ENCODE results near the gene CFAP74. TPM values are rescaled to one million over a fixed set of nuclear protein-coding genes. Genes with fewer than 3 reads are reported as not detected.

Gene CFAP74
- total RNA-seq, 1 donor from 2014 or later = not detected

DNA sequence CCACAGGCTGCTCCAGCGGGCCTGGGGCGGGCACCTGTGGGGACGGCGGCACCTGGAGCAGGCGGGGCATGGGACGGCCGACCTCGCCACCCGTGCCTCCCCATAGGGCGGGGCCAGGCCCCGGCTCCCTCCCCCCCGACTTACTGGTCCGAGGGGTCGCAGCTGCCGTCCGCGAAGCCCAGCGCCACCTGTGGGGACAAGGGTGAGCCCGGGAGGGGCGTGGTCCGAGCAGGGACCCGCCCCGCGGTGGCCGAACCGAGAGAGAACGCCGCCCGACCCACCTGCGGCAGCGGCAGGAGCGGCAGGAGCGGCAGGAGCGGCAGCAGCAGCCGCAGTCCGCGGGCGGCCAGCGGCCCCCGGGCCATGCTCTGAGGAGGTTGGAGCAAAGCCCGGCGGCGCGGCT is 84.7 kb downstream of the CFAP74 start, which contains the start of gene TMEM52:
TMEM52 (minus strand) TSS at position 379 of the 403 bp plus-strand sequence; CDS start at position 365, 14 bp downstream.
- intact Hi-C loops (cut with micrococcal nuclease) = loop anchor here (1.0 to 10.0 kb wide), 12 partner anchors 10 to 1983 kb away; partner anchors contain the start of genes ATAD3A, C1orf174, GNB1 and PANK4

DNA sequence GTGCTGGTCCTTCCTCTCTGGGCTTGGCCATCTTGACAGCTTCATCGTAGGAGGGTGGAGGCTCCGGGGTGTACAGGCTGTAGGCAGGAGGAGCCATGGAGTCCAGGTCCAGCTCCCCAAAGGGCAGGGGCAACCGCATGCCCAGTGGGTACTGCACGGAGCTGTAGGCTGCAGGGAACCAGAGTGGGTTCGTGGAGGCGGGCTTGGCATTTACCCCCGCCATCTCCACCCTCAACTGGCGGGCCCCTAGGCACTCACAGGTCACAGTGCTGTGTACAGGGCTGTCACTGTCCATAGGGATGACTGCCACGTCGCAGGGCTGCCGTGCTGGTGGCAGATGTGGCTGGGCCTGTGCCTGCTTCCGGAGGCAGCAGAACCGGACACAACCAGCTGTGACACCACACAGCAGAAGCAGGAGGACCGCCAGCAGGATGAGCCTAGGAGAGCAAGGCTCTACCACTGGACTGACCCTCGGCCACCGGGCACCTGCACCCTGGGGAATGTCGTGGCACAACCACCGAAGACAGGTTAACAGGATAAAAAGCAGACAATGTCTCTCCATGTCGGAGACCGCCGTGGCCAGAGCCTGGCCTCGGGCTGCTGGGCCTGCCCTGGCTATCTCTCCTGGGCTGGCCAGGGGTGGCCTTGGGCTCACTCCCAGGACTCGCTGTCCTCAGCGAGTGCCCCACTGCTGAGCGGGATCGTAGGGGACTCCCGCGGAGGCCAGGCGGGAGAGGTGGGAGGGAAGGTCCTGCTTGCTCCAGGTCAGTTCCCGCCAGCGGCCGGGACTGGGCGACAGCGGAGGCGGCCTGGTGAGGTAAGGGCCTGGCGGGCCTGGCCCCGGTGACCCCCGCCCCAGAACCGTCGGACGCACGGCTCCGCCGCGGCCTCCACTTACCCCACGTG is 85.3 kb downstream of the CFAP74 start:
- intact Hi-C loops (cut with micrococcal nuclease) = loop anchor here (2.0 to 10.0 kb wide), 5 partner anchors 377 to 1984 kb away; partner anchors contain the start of genes ATAD3A and C1orf174

DNA sequence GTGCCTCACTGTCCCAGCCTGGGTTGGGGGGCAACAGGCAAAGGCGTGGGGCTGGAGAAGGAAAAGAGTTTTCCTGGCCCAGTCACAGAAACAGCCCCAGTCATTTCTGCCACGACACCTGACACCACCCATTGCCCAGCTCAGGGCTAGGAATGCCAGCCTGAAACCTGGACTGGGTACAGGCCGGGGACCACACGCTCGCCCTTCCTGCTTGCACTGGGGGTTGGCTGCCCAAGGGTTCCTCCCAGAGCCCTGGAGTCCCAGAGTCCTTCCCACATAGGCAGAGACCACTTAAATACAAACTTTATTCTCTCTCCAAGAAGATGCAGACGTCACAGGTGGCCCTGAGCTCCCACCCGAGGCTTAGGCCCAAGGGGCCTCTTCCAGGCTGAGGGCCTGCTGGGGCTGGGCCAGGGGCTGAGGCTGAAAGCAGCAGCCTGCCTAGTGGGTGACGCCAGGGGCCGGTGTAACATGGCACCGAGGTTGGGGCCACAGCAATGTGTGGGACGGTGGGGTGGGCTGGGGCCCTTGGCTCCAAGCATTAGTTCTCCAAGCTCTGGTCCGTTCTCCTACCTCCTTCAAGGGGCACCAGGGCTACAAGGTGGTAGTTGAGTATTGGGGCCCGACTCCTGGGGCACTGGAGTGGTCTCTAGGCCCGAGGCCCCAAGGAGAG is 86.1 kb downstream of the CFAP74 start:
- intact Hi-C loops (cut with micrococcal nuclease) = loop anchor here (5.0 to 10.0 kb wide), 4 partner anchors 377 to 1985 kb away; partner anchors contain the start of genes ATAD3A and C1orf174

DNA sequence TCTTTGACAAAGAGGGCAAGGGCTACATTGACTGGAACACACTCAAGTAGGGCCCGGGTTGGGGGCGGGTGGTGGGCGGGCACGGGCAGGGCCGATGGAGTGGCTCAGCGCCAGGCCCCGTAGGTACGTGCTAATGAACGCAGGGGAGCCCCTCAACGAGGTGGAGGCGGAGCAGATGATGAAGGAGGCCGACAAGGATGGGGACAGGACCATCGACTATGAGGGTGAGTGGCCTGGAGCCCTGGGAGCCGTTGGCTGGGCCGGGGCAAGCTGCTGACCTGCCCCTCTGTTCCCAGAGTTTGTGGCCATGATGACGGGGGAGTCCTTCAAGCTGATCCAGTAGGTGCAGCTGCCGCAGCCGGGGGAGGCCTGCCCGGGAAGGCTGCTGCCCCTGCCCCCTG is 86.7 kb downstream of the CFAP74 start:
- intact Hi-C loops (cut with micrococcal nuclease) = loop anchor here (5.0 to 10.0 kb wide), 4 partner anchors 378 to 1985 kb away; partner anchors contain the start of genes ATAD3A and C1orf174

DNA sequence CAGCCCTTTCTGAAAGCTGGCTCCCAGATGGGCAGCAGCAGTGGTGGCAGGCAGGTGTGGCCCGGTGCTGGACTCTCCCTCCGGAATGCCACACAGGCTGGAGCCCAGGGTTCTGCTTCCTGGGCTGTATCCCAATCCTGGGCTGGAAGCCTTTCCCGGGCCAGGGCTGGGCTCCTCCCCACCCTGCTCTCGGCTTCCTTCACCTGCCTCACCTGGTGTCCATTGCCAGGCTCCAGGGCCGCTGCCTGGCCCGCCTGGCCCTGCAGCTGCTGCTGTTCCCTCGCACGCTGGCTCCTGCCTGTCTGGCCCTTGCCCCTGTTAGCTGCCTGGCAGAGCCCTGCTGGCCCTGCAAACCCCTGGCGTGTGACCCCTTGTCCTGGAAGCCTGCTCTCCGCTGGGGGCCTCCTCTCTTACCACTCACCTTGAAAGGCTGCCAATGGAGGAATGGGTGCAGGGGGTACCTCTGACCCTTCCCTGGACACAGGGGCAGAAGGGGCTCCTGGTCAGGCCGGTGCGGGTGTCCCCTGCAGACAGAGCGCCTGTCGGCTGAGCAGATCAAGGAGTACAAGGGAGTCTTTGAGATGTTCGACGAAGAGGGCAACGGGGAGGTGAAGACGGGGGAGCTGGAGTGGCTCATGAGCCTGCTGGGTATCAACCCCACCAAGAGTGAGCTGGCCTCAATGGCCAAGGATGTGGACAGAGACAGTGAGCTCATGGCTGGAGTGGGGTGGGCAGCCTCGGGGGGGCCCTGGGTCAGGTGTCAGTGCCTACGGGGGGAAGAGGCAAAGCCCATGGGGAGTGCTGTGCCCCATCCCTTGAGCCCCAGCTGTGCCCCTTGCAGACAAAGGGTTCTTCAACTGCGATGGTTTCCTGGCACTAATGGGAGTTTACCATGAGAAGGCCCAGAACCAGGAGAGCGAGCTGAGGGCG is 87.4 kb downstream of the CFAP74 start:
- intact Hi-C loops (cut with micrococcal nuclease) = loop anchor here (5.0 to 10.0 kb wide), 4 partner anchors 379 to 1986 kb away; partner anchors contain the start of genes ATAD3A and C1orf174

DNA sequence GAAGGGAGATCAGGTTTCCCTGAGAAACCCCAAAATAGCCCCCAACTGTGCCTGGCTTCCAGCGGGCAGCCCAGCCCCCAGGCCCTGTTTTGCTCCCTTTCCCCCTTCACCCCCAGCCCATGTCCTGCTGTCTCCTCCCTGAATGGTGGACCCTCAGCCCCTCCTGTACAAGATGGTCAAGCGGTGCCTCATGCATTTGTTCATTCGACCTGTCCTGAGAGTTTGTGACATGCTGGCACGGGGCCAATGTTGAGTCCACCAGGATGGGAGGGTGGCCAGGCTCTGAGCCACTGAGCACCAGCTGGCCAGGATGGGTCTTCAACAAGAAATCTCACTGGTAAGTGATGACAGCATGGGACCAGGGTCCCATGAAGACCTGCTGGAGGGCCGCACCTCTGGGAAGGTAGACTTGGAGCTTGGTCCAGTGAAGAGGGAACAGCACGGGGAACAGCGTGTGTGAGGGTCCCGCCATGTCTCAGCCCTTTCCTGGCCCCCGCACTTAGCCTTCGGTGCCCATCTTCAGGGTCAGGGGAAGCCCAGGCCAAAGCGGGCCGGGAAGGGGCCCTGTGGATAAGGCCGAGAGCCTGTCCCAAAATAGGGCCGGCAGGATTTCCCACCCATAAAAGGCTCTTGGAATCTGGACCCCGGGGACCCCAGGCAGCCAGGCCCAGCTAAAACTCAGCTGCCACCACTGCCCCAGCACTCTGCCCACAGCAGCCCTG is 88.5 kb downstream of the CFAP74 start, which contains the start of gene CALML6:
CALML6 (plus strand) TSS at position 290 of the 722 bp plus-strand sequence; CDS start at position 311, 21 bp downstream.
- intact Hi-C loops (cut with micrococcal nuclease) = loop anchor here (5.0 to 10.0 kb wide), 4 partner anchors 380 to 1987 kb away; partner anchors contain the start of genes ATAD3A and C1orf174

DNA sequence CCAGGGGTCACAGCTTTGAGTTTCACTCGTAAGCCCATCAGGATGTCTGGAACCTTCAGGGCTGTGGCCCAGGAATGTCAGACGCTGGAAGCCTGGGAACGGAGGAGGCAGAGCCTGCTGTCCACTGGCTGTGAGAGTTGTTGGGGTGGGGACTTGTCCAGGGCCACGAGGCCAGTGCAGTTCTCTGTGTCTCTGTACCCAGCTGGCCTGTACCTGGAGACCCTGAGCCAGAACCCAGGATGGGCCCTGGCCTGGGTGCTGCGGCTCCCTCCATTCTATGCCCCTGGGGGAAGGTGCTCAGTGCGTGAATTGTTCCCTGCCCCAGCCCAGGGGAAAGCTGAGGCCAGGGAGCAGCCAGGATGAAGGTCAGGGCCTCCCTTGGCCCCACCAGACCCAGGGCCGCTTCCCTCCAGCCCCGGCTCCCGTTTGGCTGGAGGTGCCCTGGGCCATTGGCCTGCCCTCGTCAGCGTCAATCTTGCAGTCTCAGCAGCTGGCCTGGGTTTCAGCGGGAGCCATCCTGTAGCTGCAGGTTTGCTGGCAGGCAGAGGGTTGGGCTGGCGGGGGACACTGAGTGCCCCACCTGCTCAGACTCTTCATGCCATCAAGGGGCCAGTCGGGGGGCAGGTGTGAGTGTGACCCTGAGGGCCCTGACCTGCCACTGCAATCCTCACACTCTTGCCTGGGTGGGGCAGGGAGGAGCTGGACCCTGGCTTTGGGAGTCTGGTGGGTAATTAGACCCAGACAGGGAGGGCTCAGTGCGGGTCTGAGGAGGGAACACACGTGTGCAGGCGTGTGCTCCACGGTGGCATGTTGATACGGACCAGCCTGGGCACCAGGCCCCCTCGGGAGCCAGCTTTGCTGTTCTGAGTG is 89.2 kb downstream of the CFAP74 start:
- intact Hi-C loops (cut with micrococcal nuclease) = loop anchor here (10.0 kb wide), 3 partner anchors 380 to 880 kb away; partner anchors contain the start of gene ATAD3A

DNA sequence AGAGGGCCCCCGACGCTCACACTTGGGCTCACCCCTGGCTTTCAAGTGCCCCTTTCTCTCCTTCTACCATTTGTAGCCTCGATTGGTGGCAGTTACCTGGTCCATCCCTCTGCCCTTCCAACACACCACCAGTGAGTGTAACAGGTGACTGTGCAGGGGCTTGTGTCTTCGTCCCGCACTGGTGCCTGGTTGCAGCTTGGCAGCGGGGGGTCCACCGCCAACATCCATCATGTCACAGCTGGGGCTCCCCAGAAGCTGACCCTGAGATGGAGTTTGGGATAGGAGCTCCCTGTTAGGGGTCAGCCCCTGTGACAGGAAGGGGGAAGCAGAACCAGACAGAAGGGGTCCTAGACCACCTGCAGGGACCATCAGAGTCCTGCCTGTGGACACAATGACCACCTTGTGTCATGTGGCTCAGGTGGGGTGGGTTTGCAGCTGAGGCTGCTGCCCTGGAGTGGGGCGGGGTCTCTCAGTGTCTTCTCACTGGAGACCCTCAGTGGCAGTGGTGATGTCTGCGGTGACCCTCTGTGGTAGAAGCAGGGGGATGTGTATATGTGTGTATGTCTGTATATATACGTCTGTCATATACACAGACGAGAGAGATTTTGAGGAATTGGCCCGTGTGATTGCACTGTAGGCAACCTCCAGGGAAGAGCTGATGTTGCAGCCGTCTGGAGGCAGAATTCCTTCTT is 92.1 kb downstream of the CFAP74 start:
- intact Hi-C loops (cut with micrococcal nuclease) = loop anchor here (10.0 kb wide), 3 partner anchors 383 to 877 kb away; partner anchors contain the start of gene ATAD3A

DNA sequence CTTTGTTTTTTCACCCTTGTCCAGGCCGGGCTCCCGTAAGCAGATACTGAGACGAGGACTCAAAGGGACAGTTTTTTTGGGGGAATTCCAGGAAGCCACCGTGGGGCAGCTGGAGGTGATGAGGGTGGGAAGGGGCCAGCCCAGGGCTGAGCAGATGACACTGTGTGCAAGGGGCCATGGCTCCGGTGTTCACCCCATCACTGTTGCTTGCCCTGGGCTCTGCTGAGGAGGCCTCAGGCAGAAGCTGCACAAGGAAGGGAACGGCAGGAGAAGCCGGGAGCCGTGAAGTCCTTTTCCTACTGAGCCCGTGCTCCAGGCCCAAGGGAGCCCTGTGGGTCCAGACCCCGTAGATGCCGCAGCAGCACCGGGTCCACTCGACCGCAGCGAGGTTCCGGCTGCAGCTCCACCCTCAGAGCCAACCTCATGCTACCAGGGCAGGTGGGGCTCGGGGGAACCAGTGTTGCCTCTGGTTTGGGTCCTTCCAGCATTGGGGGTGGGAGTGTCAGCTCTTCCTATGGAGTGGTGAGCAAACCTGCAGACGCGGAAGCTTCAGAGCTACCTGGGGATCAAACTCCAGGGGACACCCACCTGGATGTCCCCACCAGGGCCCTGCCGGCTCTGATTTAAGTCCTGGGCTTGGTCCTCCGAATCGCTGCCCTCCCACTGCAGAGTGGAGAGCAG is 92.8 kb downstream of the CFAP74 start:
- intact Hi-C loops (cut with micrococcal nuclease) = loop anchor here (10.0 kb wide), 3 partner anchors 384 to 876 kb away; partner anchors contain the start of gene ATAD3A

DNA sequence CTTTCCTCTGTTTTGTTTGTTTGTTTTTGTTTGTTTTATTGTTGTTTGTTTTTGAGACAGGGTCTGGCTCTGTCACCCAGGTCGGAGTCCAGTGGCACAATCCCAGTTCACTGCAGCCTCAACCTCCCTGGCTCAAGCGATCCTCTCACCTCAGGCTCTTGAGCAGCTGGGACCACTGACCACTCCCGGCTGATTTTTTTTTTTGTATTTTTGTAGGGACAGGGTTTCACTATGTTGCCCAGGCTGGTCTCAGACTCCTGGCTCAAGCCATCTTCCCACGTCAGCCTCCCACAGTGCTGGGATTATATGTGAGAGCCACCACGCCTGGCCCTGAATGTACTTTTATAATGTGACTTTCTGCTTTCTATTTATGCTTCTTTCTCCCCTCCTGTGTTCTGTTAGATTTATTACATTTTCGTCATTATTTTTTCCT is 93.5 kb downstream of the CFAP74 start:
- intact Hi-C loops (cut with micrococcal nuclease) = loop anchor here (10.0 kb wide), 3 partner anchors 385 to 875 kb away; partner anchors contain the start of gene ATAD3A

DNA sequence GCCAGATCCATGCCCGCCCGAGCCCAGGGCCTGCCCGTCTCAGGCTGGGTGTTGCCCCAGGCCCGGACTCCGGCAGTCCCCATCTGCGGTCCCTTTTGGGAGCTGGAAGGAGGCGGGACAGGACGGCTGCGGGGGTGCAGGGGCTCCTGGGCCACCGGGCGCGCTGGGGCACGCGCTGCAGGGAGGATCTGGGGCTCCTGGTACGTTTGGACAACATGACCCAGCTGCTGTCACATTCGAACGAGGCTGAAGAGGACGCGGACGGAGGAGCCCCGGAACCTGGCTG is 95.1 kb downstream of the CFAP74 start:
- intact Hi-C loops (cut with micrococcal nuclease) = loop anchor here (2.0 to 5.0 kb wide), 4 partner anchors 111 to 638 kb away; partner anchors contain the start of genes ACAP3, CDK11A and PUSL1

DNA sequence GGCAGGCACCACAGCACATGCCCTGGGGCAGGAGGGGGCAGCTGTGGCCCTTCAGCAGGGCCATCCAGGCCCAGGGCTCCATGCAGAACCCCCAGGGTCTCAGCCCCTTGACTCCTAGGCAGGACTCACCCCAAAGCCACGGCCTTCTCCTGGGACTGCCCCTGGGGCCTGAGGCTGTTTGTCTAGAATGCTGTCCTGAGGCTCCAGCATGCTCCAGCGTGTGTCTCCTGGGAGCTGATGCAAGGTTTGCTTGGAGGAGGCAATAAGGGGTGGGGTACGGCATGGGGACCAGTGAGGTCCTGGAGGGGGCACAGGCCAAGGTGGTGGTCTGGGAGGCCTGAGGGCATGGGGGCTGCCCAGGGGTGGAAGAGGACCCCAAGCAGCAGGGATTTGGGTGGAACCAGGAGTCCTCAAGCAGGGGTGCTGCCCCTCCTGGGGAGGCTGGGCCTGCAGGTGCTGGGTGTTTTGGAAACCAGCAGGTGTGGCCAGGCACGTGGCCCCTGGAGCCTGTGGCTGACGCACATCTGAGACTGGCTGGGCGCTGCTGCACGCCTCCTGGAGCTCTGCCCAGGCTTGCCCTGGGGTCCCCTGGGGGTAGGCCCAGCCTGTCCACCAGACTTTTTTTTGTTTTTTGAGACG is 96.4 kb downstream of the CFAP74 start:
- intact Hi-C loops (cut with micrococcal nuclease) = loop anchor here (2.0 to 5.0 kb wide), 4 partner anchors 110 to 600 kb away; partner anchors contain the start of genes ACAP3, CDK11A and PUSL1

DNA sequence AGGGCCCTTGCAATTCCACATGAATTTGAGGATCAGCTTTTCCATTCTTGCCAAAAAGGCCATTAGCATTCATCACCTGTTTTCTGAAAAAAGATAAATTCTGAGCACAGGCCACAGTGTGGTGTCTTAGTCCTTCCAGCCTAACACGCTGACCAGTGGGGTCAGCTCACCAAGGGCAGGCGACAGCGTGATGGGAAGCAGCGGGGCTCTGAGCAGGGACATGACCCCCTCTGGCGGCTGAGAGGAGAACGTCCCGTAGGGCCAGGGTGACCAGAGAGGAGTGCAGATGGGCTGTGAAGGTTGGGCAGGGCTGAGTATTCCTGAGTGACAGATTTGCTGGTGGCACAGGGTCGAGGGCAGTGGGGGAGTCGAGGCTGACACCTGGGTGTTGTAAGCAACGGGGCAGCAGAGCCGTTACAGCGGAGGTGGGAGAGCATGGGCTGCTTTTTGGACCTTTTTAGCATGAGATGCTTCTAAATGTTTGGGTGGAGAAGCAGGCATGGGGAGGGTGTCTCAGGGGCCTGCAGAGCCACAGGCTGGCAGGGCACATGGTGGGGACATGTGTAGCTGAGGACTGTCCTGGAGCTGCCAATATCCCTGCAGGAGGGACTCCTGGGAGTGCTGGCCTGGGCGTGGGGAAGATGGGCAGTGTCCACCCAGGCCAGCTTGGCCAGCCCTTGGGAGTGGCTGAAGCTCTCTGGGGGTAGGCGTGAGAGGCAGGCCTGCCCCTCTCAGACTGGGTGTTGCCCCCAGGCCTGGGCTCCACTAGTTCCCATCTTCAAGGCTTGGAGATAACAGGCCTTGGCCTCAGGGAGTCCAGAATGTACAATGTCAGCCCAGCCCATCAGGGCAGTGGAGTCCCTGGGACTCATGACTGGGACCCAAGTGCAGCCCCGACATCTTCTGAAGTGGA is 97.1 kb downstream of the CFAP74 start:
- intact Hi-C loops (cut with micrococcal nuclease) = loop anchor here (2.0 to 5.0 kb wide), 4 partner anchors 109 to 599 kb away; partner anchors contain the start of genes ACAP3, CDK11A and PUSL1

DNA sequence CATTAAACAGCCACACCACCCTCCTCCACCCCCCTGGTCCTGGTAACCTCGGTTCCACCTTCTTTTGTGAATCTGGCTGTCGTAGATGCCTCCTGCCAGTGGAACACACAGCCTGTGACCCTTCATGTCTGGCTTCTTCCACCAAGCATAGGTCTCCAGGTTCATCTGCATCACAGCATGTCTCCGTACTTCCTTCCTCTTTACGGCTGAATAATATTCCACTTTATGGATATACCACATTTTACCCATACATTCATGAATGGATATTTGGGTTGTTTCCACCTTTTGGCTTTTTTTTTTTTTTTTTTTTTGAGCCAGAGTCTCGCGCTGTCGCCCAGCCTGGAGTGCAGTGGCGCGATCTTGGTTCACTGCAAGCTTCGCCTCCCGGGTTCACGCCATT is 100.4 kb downstream of the CFAP74 start:
- intact Hi-C loops (cut with micrococcal nuclease) = no loop called here

DNA sequence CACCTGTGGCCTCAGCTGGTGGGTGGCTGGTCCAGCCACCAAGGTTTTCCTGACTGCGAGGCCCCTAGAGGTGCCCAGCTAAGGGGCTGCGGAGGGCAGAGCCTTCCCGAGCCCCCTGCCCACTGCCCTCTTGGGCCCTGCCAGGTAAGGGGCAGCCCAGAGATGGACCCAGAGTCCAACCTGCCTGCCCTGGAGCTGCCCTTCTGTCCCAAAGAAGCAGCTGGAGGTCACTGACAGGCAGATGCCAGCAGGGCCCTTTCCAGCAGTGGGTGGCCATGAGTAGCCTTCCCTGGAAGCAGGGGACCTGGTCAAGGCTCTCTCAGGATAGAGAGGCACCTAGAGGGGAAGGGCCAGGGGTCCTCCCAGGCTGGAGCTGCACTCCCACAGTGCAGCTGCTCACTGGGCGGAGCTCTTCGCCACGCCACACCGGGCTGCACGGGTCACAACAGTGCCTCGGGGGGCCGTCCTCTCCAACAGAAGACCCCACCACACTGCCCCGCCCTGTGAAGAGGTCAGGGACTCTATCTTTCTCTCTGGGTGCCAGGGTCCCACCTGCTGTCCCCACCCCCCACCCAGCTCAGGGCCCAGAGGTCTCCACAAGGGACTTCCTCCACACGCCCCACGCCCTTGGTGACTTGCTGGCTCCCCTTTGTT is 101.8 kb downstream of the CFAP74 start:
- intact Hi-C loops (cut with micrococcal nuclease) = no loop called here

Data from T-helper 1 cell treated with Interleukin-12 subunit alpha and Interleukin-12 subunit beta and Interleukin-4 antibody, amounts not matched to agents 30 ng/mL and 1 ng/mL, for 36 hours (primary cell).